ENCODE measurements around the gene SYNGR4. TPM values are rescaled to one million over a fixed set of nuclear protein-coding genes. Genes with fewer than 3 reads are reported as not detected.

SYNGR4 gene
- total RNA-seq, 2 donors from 2014 or later: not detected

- no peaks in the 10 kb centered on the region for H3K9me3 ChIP-seq (ENCODE audit: control insufficient read depth, low read length, poor library complexity, severe bottlenecking)
- peak; percentile 81 for ATAC-seq
- H3K27ac Mint-ChIP-seq: peak overlapping the region; percentile 69
- H3K27me3 Mint-ChIP-seq: no peaks in the 10 kb centered on the region
- peak overlapping the region; percentile 82 for H3K4me3 Mint-ChIP-seq
- peaks cover 20% of the 10 kb centered on the region for H3K4me1 Mint-ChIP-seq
- peak; percentile 46 to 56 (median 54) for DNase-seq
- H3K36me3 Mint-ChIP-seq (ENCODE audit: low read depth): peaks cover 4% of the 10 kb centered on the region
These were observed 55.2 kb downstream of the SYNGR4 start for GRCh38 chr19:48419158-48419920.

DNA sequence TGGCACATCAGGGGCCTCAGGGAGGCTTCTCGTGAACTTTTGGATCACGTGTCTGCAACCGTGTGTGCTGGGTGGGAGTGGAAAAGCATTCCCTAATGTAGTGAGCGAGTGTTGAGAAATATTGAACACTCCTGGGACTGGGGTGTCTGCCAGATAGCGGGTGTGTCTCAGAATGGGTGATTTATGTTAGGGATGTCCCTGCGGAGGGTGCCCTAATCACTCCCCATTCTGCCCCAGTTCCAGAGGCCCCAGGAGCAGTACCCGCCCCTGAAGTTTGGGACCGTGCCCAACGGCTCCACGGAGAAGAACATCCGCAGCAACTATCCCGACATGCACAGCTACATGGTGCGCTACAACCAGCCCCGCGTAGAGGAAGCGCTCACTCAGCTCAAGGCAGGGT, 57.4 kb downstream of the SYNGR4 start:
- no peaks in the 10 kb centered on the region for H3K27me3 Mint-ChIP-seq
- DNase-seq (no peak), ATAC-seq (no peak)
- H3K27ac Mint-ChIP-seq: no peak overlapping the region
- peaks cover 4% of the 10 kb centered on the region for H3K36me3 Mint-ChIP-seq (ENCODE audit: low read depth)
- peaks cover 13% of the 10 kb centered on the region for H3K4me1 Mint-ChIP-seq
- no peaks in the 10 kb centered on the region for H3K9me3 ChIP-seq (ENCODE audit: control insufficient read depth, low read length, poor library complexity, severe bottlenecking)
- H3K4me3 Mint-ChIP-seq: no peak overlapping the region

DNA sequence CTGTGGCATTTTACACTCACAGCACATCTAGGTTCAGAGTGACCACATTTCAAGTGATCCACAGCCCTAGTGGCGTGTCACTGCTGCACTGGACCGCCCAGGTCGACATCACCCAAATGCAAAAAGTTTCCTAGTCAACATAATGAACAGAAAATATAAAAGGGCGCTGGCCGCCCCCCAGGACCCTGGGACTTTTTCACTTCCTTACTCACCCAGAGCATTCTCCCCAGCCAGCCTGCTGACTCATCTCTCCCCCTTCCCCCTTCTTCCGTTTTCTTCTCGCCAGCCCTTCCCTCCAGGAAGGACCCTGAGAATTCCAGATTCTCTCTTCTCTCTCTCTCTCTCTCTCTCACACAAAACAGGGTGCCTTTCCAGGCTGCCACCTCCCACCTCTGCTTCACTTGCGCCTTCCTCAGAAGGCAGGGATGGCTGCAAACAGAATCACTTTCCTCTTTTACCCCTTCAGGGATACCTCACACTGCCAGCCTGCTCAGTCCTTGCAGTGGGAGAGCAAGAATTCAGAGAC, 60.6 kb downstream of the SYNGR4 start:
- no peaks in the 10 kb centered on the region for H3K27me3 Mint-ChIP-seq
- H3K36me3 Mint-ChIP-seq (ENCODE audit: low read depth): peaks cover 4% of the 10 kb centered on the region
- DNase-seq (no peak), ATAC-seq (no peak)
- no peaks in the 10 kb centered on the region for H3K9me3 ChIP-seq (ENCODE audit: control insufficient read depth, low read length, poor library complexity, severe bottlenecking)
- H3K4me3 Mint-ChIP-seq: no peak overlapping the region
- H3K27ac Mint-ChIP-seq: no peak overlapping the region
- peaks cover 2% of the 10 kb centered on the region for H3K4me1 Mint-ChIP-seq

Other genes with a start within 250 kb of the SYNGR4 start
- 10 to 100 TPM; 47.1 to 58.0 TPM for gene LIG1, start 194.0 kb upstream of the SYNGR4 start, total RNA-seq
- gene ZSWIM9, start 193.7 kb upstream of the SYNGR4 start, total RNA-seq: 1 to 10 TPM; 4.0 to 4.8 TPM
- 100 to 1,000 TPM; 127 to 164 TPM for gene CARD8, start 108.5 kb upstream of the SYNGR4 start, total RNA-seq
- not detected for gene ZNF114, start 94.3 kb upstream of the SYNGR4 start, total RNA-seq
- gene EMP3, start 38.8 kb upstream of the SYNGR4 start, total RNA-seq: 100 to 1,000 TPM; 286 to 374 TPM
- 1 to 10 TPM; 7.9 to 8.8 TPM for gene TMEM143, start 427 bp upstream of the SYNGR4 start, total RNA-seq
- 10 to 100 TPM; 34.0 to 41.3 TPM for gene KDELR1, start 27.2 kb downstream of the SYNGR4 start, total RNA-seq
- under 1 TPM; 0.08 to 0.17 TPM for gene GRIN2D, start 29.3 kb downstream of the SYNGR4 start, total RNA-seq
- gene GRWD1, start 81.6 kb downstream of the SYNGR4 start, total RNA-seq: 10 to 100 TPM; 32.5 TPM
- 1 to 10 TPM; 1.7 to 2.5 TPM for gene KCNJ14, start 91.2 kb downstream of the SYNGR4 start, total RNA-seq
- gene CYTH2, start 105.0 kb downstream of the SYNGR4 start, total RNA-seq: 10 to 100 TPM; 42.3 to 53.4 TPM
- 10 to 100 TPM; 11.5 to 18.4 TPM for gene LMTK3, start 147.5 kb downstream of the SYNGR4 start, total RNA-seq
- gene SULT2B1, start 187.8 kb downstream of the SYNGR4 start, total RNA-seq: not detected
- gene SPACA4, start 242.4 kb downstream of the SYNGR4 start, total RNA-seq: not detected

All from T-helper 17 cell (primary cell).